Vagina (tissue), 2 donors: Measurements from ENCODE around the gene SULT1A1. TPM values are rescaled to one million over a fixed set of nuclear protein-coding genes. Genes with fewer than 3 reads are reported as not detected.
"Not testable (repeated sequence)": the region's sequence is repeated elsewhere in the genome, so short reads cannot be mapped to it uniquely, and the experiment has no call there.

Source experiments
- DNase-seq, 2 donors: peaks; one replicate each; pipeline ENCODE4 v3.0.0-alpha.2; 2017; ENCODE audit errors: extremely low spot score in 2 of 2
- H3K27ac ChIP-seq: fragments of 200-600 bp; sonication (generic); one replicate; pipeline ENCODE4 v1.5.1; 2019
- H3K27me3 ChIP-seq: fragments of 200-600 bp; sonication (generic); one replicate; pipeline ENCODE4 v1.5.1; 2019
- H3K36me3 ChIP-seq, 2 donors: fragments of 200-600 bp; sonication (generic); one replicate each; pipeline ENCODE4 v1.5.1; 2017 to 2019
- H3K4me1 ChIP-seq: fragments of 200-600 bp; sonication (generic); one replicate; pipeline ENCODE4 v1.5.1; 2019
- H3K4me3 ChIP-seq, 2 donors: fragments of 200-600 bp; sonication (generic); 1 replicate in 1 of 2; 2 replicates in 1 of 2; pipeline ENCODE4 v1.5.1; 2016 to 2019
- H3K9me3 ChIP-seq: fragments of 200-600 bp; sonication (generic); one replicate; pipeline ENCODE4 v1.5.1; 2019
- CTCF ChIP-seq, 3 experiments: fragments of 450-650 bp in 2 of 3; fragments of 200-600 bp in 1 of 3; sonication (generic) in 1 of 3; IDR thresholded peaks; one replicate each; pipeline ENCODE4 v1.5.1; 2017 to 2019; ENCODE audit warnings: antibody characterized with exemption in 3 of 3, mild to moderate bottlenecking in 2 of 3, moderate library complexity in 2 of 3
- POLR2A ChIP-seq, 2 donors: fragments of 450-650 bp; IDR thresholded peaks; one replicate each; pipeline ENCODE4 v1.6.1; 2017; ENCODE audit warnings: antibody characterized with exemption in 2 of 2, mild to moderate bottlenecking in 2 of 2, moderate library complexity in 2 of 2
- POLR2AphosphoS5 ChIP-seq, 2 donors: sonication (generic); formaldehyde crosslinking; IDR thresholded peaks; one replicate each; pipeline ENCODE4 v1.9.0; 2017; ENCODE audit warnings: antibody characterized with exemption in 2 of 2, mild to moderate bottlenecking in 2 of 2, low read depth in 1 of 2; ENCODE audit not compliant: insufficient read depth in 1 of 2
- intact Hi-C: fragments of 100-400 bp; cut with DNase I; formaldehyde crosslinking; loops from one replicate; pipeline ENCODE4 v1.15.1; 2023
- total RNA-seq: library from RNA; depleted of rRNA; stranded (reverse); fragments of >200 nt; gene quantifications from one replicate; pipeline ENCODE4 v1.2.3, GENCODE V29; 2016

The SULT1A1 gene
- total RNA-seq, 1 donor from 2014 or later = 11.5 TPM

GRCh38 chr16:28606291-28607115, 3.3 kb downstream of the SULT1A1 start:
- TF ChIP-seq POLR2A (IDR thresholded peaks at IDR 0.05) = no peak
- TF ChIP-seq POLR2AphosphoS5 (IDR thresholded peaks at IDR 0.05; ENCODE audit: insufficient read depth in 1 of 2, low read depth in 1 of 2) = no peak
- TF ChIP-seq CTCF (IDR thresholded peaks at IDR 0.05) = no peak
- H3K4me3 ChIP-seq = no peak overlapping the region
- no peak for DNase-seq

GRCh38 chr16:28604186-28604565, 5.7 kb downstream of the SULT1A1 start:
- Histone ChIP-seq H3K4me1 (peaks cover 1% of the 10 kb centered on the region), H3K4me3 (no peak overlapping the region), H3K36me3 (no peaks in the 10 kb centered on the region), H3K9me3 (no peaks in the 10 kb centered on the region), H3K27me3 (no peaks in the 10 kb centered on the region), H3K27ac (no peak overlapping the region)
- DNase-seq = no peak
- TF ChIP-seq POLR2A (IDR thresholded peaks at IDR 0.05) (no peak), POLR2AphosphoS5 (IDR thresholded peaks at IDR 0.05; ENCODE audit: insufficient read depth in 1 of 2, low read depth in 1 of 2) (no peak), CTCF (IDR thresholded peaks at IDR 0.05) (no peak)
- intact Hi-C loops = no loop called here

More at GRCh38 chr16:28606291-28607115, 3.3 kb downstream of the SULT1A1 start:
- no peaks in the 10 kb centered on the region for H3K9me3 ChIP-seq
- no peak overlapping the region for H3K27ac ChIP-seq
- intact Hi-C loops = no loop called here
- peaks cover 9% of the 10 kb centered on the region for H3K4me1 ChIP-seq
- H3K36me3 ChIP-seq = no peaks in the 10 kb centered on the region
- no peaks in the 10 kb centered on the region for H3K27me3 ChIP-seq

DNA sequence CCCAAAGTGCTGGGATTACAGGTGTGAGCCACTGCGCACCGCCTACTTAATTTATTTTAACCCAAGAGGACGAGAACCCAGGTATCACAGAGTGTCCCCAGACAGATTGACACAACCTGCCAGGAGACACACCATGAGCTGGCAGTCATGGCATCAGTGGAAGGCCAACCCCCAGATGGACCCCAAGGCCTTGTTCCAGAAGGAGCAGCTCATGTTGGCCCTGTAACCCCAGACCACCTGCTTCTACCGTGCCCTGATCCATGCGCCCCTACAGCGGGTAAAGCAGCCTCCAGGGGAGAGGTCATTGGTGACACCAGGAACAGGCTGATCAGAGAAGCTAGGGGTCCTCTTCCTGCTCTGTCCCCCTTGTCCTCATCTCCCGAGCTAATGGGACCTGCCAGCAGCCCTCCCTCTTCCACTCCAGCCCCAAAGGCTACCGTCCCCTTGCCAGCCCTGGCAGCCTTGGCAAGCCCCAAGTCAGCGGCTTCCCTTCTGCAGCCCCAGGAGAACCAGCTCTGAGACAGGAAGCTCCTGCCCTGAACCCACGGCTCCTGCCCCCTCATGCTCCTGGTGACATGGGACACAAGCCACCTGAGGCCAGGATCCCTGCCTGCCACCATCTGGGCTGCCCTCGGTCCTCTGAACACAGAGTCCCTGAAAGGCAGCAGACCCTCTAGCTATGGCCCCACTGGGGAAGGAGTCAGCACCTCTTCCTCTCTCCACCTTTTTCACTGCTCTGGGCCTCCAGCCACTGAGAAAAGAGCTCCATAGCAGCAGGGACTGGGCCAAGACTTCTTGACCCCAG, 6.3 kb downstream of the SULT1A1 start:
- TF ChIP-seq CTCF (IDR thresholded peaks at IDR 0.05) (no peak), POLR2AphosphoS5 (IDR thresholded peaks at IDR 0.05; ENCODE audit: insufficient read depth in 1 of 2, low read depth in 1 of 2) (no peak), POLR2A (IDR thresholded peaks at IDR 0.05) (no peak)
- intact Hi-C loops = no loop called here
- no peaks in the 10 kb centered on the region for H3K9me3 ChIP-seq
- H3K27me3 ChIP-seq = no peaks in the 10 kb centered on the region
- no peak overlapping the region for H3K27ac ChIP-seq
- DNase-seq = no peak
- H3K4me1 ChIP-seq = no peaks in the 10 kb centered on the region
- no peaks in the 10 kb centered on the region for H3K36me3 ChIP-seq
- no peak overlapping the region for H3K4me3 ChIP-seq

- TF ChIP-seq POLR2A (IDR thresholded peaks at IDR 0.05) (no peak), CTCF (IDR thresholded peaks at IDR 0.05) (no peak), POLR2AphosphoS5 (IDR thresholded peaks at IDR 0.05; ENCODE audit: insufficient read depth in 1 of 2, low read depth in 1 of 2) (no peak)
- Histone ChIP-seq H3K27ac (no peak overlapping the region), H3K4me1 (no peaks in the 10 kb centered on the region), H3K36me3 (no peaks in the 10 kb centered on the region), H3K27me3 (no peaks in the 10 kb centered on the region), H3K4me3 (no peak overlapping the region), H3K9me3 (no peaks in the 10 kb centered on the region)
- no peak for DNase-seq
- intact Hi-C loops = no loop called here
These were observed 7.3 kb downstream of the SULT1A1 start for GRCh38 chr16:28602529-28602928.

GRCh38 chr16:28602062-28602461, 7.8 kb downstream of the SULT1A1 start:
- H3K27me3 ChIP-seq, H3K27ac ChIP-seq, H3K4me1 ChIP-seq, DNase-seq, H3K4me3 ChIP-seq, H3K9me3 ChIP-seq, H3K36me3 ChIP-seq, intact Hi-C loops: not testable (repeated sequence)

- DNase-seq, H3K4me1 ChIP-seq, H3K27me3 ChIP-seq, H3K36me3 ChIP-seq, H3K27ac ChIP-seq, intact Hi-C loops, H3K9me3 ChIP-seq, H3K4me3 ChIP-seq: not testable (repeated sequence)
These were observed 8.3 kb downstream of the SULT1A1 start for GRCh38 chr16:28601589-28601988.

- H3K4me3 ChIP-seq, H3K4me1 ChIP-seq, H3K9me3 ChIP-seq, H3K36me3 ChIP-seq, DNase-seq, H3K27ac ChIP-seq, intact Hi-C loops, H3K27me3 ChIP-seq: not testable (repeated sequence)
These were observed 8.9 kb downstream of the SULT1A1 start for GRCh38 chr16:28600965-28601364.
